ENCODE data around the gene NDUFS7.

Gene NDUFS7

GRCh38 chr19:1384478-1385110 is 887 bp downstream of the NDUFS7 start:
- no peak for DNase-seq (ENCODE audit: low spot score)

GRCh38 chr19:1385816-1386215 is 2.1 kb downstream of the NDUFS7 start:
- no peak for DNase-seq (ENCODE audit: low spot score)

DNA sequence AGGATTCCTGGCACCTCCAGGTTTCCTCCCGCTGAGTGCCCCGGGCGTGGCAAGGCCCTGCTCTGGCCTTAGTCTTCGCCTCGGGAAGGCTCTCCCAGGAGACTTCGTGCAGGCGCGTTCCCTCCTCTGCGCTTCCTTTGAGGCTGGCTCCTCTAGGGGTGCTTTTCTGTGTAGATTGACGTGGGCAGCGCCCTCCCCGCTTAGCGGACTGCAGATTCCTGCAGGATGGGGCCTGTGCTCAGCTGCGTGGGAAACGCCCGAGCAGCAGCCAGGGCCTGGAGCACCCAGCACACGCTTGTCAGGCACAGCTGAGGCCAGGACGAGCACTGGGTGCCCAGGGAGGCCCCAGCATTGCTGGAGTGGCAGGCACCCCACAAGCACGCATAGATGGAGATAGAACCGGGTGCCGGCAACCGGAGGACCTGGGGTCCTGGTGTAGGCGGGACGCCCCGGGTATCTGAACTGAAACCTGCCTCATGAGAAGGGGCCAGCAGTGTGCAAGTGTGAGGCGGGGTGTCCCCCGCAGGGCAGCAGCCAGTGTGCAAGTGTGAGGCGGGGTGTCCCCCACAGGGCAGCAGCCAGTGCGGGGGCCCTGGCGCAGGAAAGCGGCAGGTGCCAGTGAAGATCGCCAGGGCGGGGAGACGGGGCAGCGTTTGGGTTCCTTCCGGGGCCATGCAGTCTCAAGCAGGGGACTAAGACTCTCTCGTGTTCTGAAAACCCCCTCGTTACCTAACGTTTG is 3.4 kb downstream of the NDUFS7 start:
- DNase-seq (ENCODE audit: low spot score), result no peak

DNA sequence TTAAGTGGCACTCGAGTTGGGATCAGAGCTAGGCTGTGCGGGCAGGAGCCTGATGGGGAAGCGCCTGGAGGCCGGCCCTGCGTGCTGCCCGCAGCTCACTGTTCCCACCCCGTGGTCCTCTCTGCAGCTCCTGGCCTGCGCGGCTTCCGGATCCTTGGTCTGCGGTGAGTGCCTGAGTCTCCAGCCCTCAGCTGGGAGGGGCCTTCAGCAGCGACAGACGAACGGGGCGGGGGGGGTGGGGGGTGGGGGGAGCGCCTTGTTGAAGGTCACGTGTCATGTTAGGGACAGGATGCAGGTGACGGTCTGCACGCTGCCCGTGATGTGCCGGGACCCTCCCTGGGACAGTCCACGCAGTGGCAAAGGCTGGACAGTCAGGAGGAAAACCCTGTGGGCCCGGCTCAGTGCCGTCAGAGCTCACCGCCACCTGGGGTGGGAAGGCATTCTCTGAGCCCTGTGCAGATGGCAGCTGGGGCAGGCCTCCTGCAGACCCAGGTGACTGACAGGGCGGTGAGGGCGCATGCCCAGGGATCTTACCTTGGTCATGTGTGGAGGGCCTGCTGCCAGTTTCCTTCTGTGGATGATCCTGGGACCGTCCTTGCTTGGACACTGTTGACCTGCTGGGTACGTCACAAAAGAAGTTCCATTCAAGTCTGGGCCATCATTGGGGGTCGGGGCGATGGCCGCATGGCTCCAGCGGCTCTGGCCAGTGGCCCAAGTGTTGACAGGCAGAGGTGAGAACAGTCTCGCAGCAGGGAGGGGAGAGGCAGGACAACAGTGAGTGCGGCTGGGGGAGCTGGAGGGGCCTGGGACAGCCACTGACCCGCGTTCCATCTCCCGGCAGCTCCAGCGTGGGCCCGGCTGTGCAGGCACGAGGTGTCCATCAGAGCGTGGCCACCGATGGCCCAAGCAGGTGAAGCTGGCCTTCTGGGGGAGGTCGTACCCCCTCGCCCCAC is 4.3 kb downstream of the NDUFS7 start:
- no peak for DNase-seq (ENCODE audit: low spot score)

GRCh38 chr19:1388637-1389026 is 4.9 kb downstream of the NDUFS7 start:
- no peak for DNase-seq (ENCODE audit: low spot score)

DNA sequence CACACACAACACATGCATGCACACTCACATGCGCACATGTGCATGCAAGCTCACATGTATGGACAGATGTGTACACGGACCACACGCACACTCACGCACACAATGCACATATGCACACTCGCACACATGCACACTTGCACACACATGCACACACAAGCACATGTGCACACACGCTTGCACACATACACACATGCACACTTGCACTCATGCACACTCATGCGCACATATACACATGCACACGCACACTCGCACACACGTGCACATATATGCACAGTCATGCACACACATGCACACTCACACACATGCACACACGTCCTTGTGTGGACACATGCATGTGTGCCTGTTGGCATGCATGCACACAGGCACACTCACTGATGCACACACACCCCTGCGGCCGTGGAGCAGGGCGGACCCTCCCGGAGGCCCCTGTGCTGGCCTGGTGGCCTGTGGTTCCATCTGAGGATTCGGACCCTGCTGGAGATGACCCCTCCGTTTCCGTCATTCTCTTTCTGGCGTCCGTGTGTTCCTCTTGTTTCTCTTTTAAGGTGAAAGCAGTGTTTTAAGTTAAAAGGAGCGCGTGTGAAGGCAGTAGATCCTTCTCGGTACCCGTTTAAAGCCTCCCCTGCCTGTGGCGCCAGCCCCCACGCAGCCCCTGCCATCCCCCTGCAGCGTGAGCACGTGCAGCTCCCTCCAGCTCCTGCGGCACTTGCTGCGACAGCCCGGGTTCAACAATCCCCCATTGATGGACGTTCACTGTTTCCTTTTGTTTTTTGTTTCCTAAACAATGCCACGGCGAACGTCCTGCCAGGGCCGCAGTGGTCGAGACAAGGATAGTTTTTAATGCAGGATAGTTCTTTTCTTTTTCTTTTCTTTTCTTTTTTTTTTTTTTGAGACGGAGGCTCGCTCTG is 5.6 kb downstream of the NDUFS7 start:
- DNase-seq (ENCODE audit: low spot score), result no peak

DNA sequence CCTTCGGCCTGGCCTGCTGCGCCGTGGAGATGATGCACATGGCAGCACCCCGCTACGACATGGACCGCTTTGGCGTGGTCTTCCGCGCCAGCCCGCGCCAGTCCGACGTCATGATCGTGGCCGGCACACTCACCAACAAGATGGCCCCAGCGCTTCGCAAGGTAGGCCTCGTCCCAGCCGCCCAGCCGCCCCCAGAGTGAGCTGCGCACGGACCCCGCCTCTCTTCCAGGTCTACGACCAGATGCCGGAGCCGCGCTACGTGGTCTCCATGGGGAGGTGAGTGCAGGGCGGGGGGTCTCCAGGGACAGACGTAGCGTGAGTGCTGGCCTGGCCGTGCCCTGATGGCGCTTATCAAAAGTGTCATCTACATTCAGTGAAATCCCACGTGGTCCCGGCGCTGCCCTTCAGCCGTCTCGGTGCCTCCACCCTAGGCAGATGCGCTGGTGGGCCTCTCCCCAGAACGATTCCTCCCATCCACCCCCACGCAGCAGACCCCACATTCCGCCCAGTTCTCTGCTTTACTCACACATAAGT is 7.2 kb downstream of the NDUFS7 start:
- DNase-seq (ENCODE audit: low spot score), result no peak

- no peak for DNase-seq (ENCODE audit: low spot score)
Observed at GRCh38 chr19:1392407-1392806, 8.7 kb downstream of the NDUFS7 start.

GRCh38 chr19:1392939-1393530 is 9.3 kb downstream of the NDUFS7 start:
- DNase-seq (ENCODE audit: low spot score), result no peak

- no peak for DNase-seq (ENCODE audit: low spot score)
Observed at GRCh38 chr19:1393841-1394240, 10.1 kb downstream of the NDUFS7 start.

- DNase-seq (ENCODE audit: low spot score), result no peak
Observed at GRCh38 chr19:1394252-1395193, 10.8 kb downstream of the NDUFS7 start.

- no peak for DNase-seq (ENCODE audit: low spot score)
Observed at GRCh38 chr19:1395194-1396018, 11.7 kb downstream of the NDUFS7 start.

DNA sequence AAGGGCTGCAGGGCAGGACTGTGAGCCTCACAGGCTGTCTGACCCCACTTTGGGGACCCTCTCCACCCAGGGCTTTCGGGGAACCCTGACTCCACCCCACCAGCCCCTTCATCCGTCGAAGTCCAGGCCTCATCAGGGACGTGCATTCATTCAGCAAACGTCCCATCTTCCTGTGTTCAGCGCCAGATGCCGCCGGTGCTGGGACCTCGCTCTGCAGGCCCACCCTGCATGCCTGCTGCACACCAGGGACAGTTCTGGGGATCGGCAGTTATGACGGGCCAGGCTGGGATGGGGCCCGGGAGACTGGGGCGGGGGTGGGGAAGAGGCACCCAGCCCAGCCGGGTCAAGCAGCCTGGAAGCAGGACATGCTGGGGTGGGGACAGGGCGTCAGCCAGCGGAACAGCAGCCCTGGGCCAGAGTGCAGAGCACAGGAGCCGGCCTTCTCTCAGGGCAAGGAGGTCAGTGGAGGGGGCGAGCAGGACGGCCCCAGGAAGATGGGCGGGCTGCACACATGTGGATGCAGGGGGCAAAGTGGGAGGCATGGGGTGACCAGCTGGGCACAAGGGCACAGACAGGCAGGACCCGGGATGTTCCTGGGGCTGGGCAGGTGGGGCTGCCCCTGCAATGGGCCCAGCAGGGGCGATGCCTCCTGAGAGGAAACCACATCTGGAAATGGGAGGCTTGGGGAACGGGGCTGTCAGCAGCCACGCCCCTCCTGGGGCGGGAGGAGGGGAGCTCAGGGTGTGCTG is 12.5 kb downstream of the NDUFS7 start:
- no peak for DNase-seq (ENCODE audit: low spot score)

GRCh38 chr19:1396768-1397679 is 13.3 kb downstream of the NDUFS7 start:
- DNase-seq (ENCODE audit: low spot score), result no peak

GRCh38 chr19:1397838-1398237 is 14.1 kb downstream of the NDUFS7 start:
- no peak for DNase-seq (ENCODE audit: low spot score)

- no peak for DNase-seq (ENCODE audit: low spot score)
Observed at GRCh38 chr19:1399079-1399478, 15.4 kb downstream of the NDUFS7 start.

- no peak for DNase-seq (ENCODE audit: low spot score)
Observed at GRCh38 chr19:1399745-1400144, 16.0 kb downstream of the NDUFS7 start.
